G401 (cell line): Measurements from ENCODE around the gene BRMS1. TPM values are rescaled to one million over a fixed set of nuclear protein-coding genes. Genes with fewer than 3 reads are reported as not detected.
"Not testable (repeated sequence)": the region's sequence is repeated elsewhere in the genome, so short reads cannot be mapped to it uniquely, and the experiment has no call there.

Experiments
- DNase-seq: peaks from one replicate; pipeline ENCODE4 v3.0.0-alpha.2; 2015; ENCODE audit warnings: low spot score
- in situ Hi-C: cut with HindIII; loops from 2 replicates; pipeline ENCODE4 v1.10.0; 2016; ENCODE audit warnings: low sequenced_read_pairs, mixed read lengths
- total RNA-seq: library from RNA; depleted of rRNA; stranded (reverse); fragments of >200 nt; shearing (Covaris generic); gene quantifications from 2 replicates; pipeline ENCODE4 v1.2.3, GENCODE V29; 2014

BRMS1 gene
- total RNA-seq, 1 experiment from 2014 or later = 111 TPM

DNA sequence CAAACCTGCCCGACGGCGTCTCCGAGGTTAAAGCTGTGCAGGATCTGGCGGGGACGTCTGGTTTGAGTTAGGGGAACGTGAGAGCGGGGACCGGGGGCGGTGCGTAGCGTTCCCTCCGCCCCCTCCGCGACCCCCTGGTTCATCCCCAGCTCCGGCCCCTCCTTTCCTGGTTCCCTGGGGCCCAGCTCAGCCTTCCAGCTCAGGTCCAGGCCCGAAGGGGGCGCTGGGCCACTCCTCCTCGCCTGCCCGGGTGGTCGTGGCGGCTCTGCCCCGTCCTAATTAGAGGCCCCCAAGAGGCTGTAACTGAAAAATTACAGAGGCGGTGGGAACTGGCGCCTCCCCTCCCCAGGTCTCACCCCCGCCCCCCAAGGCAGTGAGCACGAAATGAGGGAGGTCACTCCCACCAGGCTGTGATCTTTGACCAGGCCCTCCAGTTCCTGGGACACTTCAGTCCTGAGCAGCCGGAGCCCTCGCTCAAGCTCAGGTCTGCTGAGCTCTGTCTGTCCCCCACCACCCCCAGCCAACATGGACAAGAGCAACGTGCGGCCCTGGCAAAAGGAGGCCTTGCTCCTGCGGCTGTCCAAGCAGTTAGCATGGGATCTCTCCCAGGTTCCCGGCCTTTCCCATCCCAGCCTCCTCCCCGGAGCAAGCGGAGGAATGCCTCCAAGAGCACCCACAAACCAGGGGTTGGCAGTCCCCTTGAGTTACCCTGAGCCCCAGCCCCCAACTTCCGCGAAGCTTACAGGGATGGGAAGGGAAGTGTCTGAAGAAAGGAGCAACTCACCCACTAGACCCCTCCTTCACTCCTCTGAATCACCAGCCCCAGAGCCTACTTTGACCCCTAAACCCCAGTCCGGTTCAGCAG, 31.4 kb downstream of the BRMS1 start:
- in situ Hi-C loops = no loop called here

DNA sequence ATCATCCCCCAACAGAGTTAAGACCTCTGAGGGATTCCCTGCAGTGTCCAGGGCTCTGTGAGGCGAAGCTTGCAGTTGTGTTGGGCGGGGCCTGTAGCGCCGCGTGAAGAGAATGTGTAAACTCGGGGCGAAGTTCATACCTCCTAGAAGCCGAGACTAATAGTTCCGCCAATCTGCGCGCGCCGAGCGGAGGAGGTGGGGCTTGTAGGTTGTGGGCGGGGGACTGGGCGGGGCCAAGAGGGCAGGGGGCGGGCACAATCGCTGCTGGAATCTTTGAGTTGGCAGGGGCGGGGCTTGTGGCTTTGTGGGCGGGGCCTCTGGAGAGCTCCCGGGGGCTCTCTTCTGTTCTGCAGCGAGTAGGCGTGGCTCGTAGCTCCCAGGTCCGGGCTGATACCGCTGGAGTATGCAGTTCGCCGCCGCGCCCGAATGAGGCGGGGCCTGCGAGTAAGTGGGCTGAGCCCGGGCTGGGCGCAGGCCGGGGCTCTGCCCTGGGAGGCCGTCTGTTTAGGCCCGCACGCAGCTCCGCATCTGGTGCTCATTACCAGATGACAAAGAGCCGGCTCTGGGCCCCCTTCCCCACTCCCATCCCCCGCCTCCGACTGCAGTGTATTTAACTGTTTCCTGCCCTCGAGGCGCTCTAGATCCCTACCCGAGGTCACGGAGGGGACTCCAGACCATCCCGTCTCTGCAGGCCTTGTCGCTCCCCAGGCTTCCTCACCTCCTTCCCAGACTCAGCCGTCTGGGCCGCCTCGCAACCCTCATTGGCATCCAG, 32.2 kb downstream of the BRMS1 start:
- in situ Hi-C loops = no loop called here
- peak; percentile 91 for DNase-seq

More for the DNA sequence above, 31.4 kb downstream of the BRMS1 start:
- DNase-seq = no peak

DNA sequence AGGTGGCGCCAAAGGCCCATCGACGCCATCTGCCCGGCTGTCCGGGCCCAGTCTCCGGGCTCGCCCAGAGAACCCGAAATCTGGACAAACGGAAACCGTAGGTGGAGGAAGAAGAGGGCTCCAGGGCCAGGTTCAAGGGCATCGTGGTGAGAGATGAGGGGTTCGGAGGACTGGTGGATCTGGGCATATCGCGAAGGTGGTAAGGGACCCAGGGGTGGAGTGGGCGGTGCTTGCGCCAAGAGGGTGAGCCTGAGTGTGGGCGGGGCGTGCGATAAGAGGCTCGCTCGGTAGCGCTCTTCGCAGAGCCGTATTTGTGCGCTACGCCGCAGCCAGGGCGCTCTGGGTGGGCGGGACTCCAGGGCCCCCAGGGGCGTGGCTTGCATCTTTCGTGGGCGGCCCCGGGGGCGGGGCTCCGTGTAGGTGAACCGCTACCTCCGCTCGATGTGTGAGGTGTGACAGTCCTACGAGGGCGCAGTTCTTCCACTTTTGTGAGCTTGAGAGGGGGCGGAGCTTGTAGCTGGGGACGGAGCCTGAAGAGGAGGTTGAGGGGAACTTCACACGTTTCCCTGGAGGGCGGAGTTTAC, 32.8 kb downstream of the BRMS1 start:
- in situ Hi-C loops = no loop called here
- DNase-seq = peak; percentile 94

DNA sequence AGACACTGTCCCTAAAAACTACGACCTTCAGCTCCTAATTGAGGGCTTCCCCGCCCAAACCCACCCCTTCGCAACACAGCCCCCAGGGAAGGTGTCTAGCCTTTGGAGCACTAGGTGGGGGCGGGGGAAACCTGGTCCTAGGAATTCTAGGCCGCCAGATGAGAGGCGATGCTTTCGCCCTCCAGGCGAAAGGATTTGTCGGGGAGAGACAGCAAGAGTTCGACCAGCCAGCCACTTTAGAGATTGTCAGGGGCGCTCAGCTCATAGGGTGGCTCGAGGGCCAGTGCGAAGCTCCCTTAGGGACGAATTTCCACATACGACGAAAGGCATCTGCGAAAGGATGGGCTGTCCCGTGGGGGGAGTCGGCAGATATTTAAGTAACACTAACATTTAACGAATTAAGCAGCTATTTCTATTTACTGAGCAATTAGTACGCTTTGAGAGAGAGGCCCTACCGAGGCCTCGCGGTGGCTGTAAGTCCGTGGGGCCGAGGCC, 33.4 kb downstream of the BRMS1 start:
- in situ Hi-C loops = no loop called here
- no peak for DNase-seq

DNA sequence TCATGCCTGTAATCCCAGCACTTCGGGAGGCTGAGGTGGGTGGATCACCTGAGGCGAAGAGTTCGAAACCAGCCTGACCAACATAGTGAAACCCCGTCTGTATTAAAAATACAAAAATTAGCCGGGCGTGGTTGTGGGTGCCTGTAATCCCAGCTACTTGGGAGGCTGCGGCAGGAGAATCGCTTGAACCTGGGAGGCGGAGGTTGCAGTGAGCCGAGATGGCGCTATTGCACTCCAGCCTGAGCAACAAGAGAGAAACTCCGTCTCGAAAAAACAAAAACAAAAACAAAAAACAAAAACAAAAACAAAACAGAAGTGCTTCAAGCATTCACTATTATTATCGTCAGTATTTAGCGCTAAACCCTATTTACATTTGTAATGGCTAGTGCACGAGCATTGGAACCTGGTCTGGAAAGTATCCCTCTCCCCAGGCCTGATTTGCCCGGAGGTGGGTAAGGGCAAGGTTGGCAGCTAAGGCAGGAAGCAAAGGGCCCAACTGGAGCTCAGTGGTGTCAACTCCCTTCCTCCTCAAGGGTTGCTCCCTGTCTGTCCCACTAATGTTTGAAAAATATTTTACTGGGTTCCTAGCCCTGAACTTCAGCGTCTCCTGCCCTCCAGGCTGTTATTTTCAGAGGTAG, 34.0 kb downstream of the BRMS1 start:
- DNase-seq, in situ Hi-C loops: not testable (repeated sequence)

DNA sequence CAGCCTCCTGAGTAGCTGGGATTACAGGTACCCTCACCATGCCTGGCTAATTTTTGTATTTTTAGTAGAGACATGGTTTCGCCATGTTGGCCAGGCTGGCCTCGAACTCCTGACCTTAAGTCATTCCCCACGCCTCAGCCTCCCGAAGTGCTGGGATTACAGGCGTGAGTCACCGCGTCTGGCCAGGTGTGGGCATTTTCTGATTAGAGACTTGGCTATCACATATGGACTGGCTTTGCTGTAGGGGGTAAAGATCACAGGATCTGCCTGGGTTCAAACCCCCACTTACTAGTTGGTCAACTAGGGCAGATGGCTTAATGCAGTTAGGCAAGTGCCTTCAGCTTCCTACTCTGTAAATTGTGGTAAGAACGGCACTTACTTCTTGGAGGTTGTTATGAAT, 34.6 kb downstream of the BRMS1 start:
- DNase-seq = no peak
- in situ Hi-C loops = no loop called here

DNA sequence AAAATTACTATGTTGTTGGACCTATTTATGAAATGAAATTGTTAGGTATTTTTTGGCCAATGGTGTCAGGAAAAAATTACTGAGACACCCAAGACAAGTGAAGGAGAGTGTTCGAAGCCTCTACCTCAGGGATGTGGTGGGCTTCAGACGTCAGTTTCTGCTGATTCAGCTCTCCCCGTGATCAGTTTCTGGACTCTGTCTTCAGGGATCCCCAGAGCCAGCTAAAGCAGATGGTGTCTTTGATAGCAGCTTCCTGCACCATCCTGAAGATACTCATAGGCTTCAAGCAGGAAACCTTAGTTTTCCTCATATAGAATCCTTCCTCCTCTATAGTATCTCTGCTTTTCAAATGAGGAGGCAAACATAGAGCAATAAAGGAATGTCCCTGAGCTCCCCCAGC, 35.4 kb downstream of the BRMS1 start:
- in situ Hi-C loops = no loop called here
- no peak for DNase-seq

DNA sequence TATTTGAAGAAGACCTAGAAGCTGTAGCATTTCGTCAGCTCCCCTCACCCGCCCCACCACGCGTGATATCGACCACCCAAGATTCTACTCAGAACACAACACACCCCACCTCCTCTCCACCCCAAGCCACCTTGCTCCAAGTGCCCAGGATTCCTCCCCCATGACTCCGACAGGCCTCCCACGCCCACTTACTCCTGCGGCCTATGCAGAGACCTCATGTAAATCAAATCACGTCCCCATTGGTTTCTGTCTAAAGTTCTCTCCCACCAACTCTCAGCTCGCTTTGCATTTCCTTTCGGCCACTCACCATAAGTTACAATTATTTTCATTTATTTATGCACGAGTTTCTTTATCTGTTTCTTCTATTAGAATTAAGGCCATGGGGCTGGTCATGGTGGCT, 42.2 kb downstream of the BRMS1 start:
- in situ Hi-C loops = no loop called here
- DNase-seq = no peak

DNA sequence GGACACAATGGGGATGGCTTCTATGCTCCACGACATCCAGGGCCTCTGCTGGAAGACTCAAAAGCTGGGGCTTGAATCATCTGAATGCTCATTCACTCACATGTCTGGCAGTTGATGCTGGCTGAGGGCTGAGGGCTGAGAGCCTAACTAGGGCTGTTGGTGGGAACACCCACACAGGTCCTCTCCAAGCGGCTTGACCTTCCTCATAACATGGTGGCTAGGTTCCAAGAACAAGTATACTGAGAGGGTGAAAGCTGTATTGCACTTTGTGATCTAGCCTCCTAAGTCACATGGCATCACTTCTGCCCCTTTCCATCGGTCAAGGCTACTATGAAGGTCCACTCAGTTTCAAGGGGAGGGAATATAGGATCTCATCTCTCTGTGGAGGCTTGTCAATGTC, 45.7 kb downstream of the BRMS1 start:
- in situ Hi-C loops = no loop called here
- DNase-seq = no peak

DNA sequence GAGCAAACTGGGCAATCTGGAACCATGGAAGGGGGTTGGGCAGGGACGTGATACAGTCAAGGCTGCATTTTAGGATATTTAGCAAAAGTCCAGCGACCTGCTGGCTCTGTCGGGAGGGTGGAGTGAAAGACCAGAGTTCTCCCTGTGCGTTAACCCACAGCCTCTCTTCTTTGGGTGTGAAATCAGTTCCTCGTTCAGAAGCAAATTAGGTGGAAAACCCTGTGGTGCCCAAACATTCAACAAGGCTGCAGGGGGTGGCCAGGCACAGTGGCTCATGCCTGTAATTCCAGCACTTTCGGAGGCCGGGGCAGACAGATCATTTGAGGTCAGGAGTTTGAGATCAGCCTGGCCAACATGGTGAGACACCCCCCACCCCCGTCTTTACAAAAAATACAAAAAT, 47.3 kb downstream of the BRMS1 start:
- DNase-seq = no peak
- in situ Hi-C loops = no loop called here

DNA sequence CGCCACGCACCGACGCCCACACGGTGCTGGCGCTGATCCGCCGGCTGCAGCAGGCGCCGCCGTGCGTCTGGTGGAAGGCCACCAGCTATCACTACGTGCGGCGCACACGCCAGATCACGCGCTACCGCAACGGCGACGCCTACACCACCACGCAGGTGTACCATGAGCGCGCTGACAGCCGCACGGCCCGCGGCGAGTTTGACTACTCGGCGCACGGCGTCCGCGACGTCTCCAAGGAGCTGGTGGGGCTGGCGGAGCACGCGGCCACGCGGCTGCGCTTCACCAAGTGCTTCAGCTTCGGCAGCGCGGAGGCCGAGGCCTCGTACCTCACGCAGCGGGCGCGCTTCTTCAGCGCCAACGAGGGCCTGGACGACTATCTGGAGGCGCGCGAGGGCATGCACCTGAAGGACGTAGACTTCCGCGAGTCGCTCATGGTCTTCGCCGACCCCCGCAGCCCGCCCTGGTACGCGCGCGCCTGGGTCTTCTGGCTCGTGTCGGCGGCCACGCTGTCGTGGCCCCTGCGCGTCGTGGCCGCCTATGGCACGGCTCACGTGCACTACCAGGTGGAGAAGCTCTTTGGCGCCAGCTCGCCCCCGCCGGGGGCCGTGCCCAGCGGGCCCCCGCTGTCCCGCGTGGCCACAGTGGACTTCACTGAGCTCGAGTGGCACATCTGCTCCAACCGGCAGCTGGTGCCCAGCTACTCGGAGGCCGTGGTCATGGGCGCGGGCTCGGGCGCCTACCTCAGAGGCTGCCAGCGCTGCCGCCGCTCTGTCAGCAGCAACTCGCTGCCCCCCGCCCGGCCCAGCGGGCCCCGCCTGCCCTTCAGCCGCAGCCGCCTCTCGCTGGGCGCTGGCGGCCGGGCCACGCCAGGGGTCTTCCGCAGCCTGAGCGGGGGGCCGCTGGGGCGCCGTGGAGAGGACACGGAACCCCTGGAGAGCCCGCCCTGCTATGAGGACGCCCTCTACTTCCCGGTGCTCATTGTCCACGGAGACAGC, 50.0 kb downstream of the BRMS1 start:
- in situ Hi-C loops = no loop called here
- DNase-seq = no peak

DNA sequence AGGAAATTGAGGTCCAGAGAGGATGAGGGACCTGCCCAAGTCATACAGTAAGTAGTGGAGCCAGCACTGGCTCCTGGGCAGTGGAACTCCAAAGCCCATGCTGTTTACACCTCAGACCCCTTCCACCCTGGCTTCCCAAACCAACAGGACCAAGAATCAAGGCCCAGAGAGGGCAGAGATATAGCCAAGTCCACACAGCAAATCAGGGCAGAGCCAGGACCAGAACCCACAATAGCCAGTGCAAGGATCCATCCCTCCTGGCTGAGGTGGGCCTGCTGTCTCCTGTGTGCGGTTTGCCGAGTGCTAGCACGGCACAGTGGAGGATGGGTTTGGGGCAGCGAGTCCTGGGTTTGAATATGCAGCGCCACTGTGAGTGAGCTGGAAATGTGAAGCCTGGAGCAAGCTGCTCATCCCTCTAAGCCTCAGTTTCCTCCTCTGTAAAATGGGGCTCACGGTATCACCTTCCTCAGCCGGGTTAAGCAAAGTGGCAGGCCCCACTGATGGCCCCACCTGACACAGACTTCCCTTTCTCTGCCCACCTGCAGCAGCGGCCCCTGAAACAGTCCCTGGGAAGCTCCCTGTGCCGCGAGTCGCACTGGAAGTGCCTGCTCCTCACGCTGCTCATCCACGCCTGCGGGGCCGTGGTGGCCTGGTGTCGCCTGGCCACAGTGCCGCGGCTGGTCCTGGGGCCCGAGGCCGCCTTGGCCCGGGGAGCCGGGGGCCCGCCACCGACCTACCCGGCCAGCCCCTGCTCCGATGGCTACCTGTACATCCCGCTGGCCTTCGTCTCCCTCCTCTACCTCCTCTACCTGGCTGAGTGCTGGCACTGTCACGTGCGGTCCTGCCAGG, 50.9 kb downstream of the BRMS1 start:
- no peak for DNase-seq
- in situ Hi-C loops = no loop called here

DNA sequence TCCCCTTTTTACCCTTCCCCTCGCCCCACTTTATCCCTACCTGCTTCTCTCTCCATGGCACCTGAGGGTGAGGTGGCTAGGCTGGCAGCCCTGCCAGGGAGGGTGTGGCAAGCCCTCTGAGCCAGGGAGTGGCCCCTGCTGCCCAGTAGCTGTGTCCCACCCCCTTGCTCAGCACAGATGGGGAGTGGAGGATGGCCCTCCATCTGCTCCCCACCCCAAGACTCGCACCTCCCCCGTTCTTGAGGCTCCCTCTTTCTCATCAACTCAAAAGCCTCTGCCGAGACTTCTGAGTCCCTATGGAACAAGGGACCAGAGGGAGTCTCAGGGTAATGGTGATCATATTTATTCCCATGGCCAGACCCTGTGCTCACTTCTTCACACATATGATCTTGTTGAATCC, 51.6 kb downstream of the BRMS1 start:
- in situ Hi-C loops = no loop called here
- no peak for DNase-seq

DNA sequence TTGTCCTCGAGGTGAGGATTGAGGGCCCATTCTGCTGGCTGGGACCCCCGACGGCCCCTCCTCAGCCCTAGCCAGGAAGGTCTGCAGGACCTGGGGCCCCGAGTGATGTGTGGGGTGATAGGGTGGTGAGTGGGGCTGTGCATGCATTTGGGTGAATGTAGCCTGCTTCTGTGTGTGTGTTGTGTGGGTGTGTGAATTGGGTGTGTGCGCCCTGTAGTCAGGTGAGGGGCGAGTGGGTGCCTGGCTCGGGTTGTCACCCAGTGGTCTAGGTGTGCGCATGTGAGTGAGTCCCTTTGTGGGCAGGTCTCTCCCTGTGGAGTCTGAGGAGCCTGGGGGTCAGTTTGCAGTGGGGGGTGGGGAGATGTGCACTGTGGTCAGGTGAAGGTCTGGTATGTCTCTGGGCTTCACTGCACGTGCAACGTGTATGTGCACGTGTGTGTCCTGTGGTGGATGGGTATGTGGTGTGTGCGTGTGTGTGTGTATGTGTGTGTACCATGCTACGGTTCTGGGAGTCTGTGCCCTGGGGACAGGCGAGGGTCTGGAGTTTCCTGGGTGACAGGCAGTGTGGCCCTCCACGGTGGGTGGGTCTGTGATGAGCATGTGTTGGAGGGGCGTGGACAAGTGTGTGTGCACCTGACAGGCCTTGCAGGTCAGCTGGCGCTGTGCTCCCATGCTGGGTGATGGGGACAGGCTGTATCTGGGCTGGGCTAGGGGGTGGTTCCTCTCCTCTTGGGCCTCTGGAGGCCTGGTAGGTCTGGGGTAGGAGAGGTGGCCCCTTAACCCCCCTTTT, 52.2 kb downstream of the BRMS1 start:
- in situ Hi-C loops = no loop called here
- DNase-seq = peak; percentile 41

DNA sequence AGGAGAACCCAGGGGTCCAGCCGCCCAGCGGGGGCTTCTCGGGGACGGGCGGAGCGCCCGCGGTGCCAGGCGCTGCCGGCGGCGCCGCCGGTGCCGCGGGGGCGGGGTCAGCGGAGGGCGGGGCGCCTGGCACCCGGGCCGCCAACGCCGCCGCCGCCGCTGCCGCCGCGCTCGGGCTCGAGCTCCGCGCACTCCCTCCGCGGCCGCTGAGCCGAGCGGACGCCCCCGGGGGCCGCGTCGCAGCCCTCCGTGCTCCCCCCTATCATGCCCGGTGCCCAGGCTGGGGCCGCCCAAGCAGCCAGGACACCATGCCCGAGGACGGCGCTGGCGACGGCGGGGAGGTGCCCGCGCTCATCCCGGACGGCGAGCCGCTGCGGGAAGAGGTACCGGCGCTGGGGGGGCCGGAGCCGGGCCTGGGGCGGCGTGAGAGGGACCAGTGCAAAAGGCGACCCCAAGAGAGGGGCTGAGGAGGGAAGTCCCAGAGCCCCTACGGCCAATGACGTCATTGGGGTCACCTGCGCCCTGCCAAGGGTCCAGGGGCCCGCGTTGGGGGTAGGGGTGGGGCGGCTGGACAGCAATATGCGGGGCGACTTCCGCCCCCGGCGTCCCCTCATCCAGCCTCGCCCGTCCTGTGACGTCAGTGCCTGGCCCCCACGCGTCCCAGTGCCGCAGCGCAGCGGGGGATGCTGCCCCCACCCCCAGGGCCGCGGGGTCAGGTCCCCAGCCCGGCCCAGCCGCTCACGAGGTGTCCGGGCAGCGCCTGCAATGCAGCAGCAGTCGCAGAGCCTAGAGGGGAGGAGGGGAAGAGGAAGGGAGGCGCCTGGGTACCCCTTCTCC, 53.0 kb downstream of the BRMS1 start, which contains the start of gene TMEM151A:
TMEM151A (plus strand) TSS at position 189 of the 837 bp plus-strand sequence; CDS start at position 309, 120 bp downstream.
- in situ Hi-C loops = no loop called here
- DNase-seq = peak; percentile 39

DNA sequence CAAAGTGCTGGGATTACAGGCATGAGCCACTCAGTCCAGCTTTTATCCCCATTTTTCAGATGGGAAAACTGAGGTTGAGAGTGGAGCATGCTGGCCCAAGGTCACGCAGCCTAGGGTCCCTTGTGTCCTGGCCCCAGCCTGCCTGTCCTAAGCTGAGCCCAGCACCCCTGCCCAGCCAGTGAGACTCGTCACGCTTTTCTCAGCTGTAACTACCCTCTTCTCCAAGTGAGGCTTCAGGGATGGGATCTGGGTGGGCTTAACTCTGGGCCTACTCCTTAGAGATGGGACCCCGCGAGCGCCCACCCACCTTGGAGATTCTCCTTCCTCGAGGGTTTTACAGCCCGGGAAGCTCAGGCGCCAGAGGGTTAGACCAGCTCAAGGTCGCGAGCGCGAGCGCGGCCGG, 53.6 kb downstream of the BRMS1 start:
- no peak for DNase-seq
- in situ Hi-C loops = no loop called here
